HG02970 (cell line): ENCODE results near the gene CPHXL.
A peak's percentile ranks its signal among the peaks of the same experiment; 100 is the strongest.

ENCODE experiments used
- ATAC-seq: cut with Tn5 transposase; IDR thresholded peaks from one replicate; pipeline ENCODE4 v1.9.1; 2021; ENCODE audit warnings: mild to moderate bottlenecking, moderate library complexity, moderate number of reproducible peaks; ENCODE audit not compliant: unreplicated experiment, low FRiP score

CPHXL gene

GRCh38 chr16:75726390-75726789 lies at the start of gene CPHXL:
Gene CPHXL (minus strand): TSS chr16:75726490. CDS start chr16:75726442, 48 bp downstream.
- no peak for ATAC-seq

- ATAC-seq, result no peak
These were observed 47.9 kb upstream of the CPHXL start for GRCh38 chr16:75774197-75774596.

DNA sequence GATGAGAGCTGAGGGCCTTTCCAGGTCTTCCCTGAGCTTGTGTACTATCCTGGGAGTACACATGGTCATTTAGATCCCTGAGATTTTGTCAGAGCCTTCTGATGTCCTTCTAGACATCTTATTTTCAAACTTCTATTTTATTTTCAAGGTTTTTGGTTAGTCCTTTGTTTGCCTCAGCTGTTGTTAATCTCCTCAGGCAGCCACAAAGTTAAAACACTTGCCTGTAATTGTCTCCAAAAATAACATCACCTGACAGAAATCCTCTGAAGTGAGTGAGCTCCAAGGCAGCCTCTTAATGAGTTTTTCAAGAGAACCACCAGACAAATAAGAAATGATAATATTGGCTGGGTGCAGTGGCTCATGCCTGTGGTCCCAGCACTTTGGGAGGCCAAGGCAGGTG lies 43.8 kb upstream of the CPHXL start:
- no peak for ATAC-seq

GRCh38 chr16:75764154-75764768 lies 38.0 kb upstream of the CPHXL start:
- ATAC-seq, result peak; percentile 68

DNA sequence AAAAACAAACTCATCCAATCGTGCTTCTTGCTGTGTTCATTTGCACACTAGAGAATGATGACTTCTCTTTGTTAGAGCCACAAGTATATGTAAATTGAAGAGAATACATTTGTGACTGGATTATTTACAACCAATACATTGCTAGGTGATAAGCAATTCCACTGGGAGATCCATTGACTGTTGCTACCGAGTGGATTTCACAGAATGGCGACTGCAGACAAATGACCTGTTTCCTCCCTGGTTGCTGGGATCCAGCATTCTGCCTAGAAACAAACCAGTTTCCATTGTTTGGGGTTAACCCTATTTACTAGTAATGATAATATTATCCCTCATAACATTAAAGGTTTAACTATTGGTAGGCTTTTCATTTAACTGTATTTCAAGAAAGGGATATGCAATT lies 36.9 kb upstream of the CPHXL start:
- ATAC-seq, result no peak

GRCh38 chr16:75762746-75763145 lies 36.5 kb upstream of the CPHXL start:
- no peak for ATAC-seq

GRCh38 chr16:75761108-75761507 lies 34.8 kb upstream of the CPHXL start:
- ATAC-seq, result peak; percentile 15

DNA sequence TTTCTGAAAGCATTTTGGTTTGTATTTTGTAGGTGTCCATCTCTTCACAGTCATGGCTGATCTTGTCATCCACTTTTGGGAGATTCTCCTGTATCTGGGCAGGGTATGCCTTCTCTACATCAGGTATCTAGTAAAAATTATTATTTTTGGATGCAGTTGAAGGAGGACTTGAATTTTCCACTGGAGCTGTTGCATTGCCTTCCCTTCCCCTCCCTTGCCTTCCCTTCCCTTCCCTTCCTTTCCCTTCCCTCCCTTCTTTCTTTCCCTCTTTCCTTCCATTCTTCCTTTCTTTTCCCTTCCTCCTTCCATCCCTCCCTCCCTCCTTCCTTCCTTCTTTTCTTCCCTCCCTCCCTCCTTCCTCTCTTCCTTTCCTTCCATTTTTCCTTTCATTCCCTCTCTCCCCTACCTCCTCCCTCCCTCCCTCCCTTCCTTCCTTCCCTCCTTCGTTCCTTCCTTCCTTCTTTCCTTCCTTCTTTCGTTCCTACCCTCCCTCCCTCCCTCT lies 33.8 kb upstream of the CPHXL start:
- ATAC-seq, result no peak

GRCh38 chr16:75758215-75758614 lies 31.9 kb upstream of the CPHXL start:
- no peak for ATAC-seq

DNA sequence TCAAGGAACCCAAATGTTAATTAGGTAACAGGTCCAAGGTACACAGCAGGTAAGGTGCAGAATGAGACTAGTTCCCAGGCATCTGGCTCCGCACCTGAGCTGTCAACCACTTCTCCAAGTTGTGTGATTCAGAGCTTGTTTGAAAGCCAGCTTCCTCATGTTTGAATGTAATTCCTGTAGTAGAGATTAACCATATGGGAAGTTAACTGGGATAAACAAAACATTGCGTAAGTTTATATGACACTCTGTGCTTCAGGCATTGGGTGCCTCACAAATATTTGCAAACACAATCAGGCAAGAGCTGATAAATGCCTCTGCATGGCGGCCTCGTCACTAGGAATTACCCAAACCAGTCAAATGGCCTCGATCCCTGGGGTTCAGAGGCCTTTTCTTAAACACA lies 27.9 kb upstream of the CPHXL start:
- no peak for ATAC-seq

GRCh38 chr16:75750528-75750927 lies 24.2 kb upstream of the CPHXL start:
- no peak for ATAC-seq

DNA sequence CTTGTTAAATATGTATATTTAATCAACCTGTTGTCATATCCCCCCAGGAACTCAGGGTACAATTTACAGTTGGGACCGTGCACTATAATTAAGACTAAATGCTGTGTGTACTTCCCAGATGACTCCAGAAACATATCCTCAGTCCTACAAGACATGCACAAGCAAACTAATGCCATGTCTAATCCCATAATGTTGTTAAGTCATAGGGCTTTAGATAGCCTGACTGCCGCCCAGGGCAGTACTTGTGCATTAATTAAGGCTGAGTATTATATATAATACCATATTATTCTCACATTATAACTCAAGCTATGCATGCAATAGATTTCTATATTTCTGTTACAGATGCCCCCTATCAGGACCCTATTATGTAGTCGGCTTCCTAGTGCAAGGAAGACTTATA lies 20.1 kb upstream of the CPHXL start:
- no peak for ATAC-seq

DNA sequence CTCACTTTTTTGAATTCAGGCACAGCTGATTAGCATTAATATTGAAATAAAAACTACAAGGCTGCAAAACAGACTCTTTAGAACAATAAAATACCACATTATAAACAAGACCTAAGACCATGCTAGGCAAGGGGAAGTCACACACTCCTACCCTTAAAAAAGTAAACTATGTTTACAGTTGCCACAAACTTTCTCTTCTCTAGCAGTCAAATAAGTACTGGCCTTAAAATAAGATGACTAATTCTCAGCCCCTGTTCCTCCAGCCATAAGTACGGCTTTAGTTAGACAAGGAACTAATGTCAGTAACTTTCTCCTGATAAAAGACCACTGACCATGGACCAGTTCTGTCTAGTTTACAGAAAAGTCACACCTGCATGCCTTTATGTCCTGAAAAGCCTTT lies 19.5 kb upstream of the CPHXL start:
- ATAC-seq, result no peak

DNA sequence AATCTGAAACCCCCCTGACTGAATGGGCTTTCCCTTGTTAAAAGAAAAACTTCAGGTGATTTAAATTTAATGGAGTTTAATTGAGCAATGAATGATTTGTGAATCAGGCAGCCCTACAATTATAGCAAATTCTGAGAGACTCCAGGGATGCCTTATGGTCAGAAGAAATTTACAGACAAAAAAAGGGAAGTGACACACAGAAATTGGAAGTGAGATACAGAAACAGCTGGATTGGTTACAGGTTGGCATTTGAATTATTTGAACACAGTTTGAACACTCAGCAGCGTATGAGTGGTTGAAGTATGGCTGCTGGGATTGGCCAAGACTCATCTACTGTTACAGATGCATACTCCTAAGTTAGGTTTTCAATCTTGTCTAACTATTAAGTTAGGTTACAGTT lies 19.0 kb upstream of the CPHXL start:
- ATAC-seq, result no peak

GRCh38 chr16:75742424-75743047 lies 16.2 kb upstream of the CPHXL start:
- no peak for ATAC-seq

GRCh38 chr16:75733305-75734211 lies 7.3 kb upstream of the CPHXL start:
- no peak for ATAC-seq

DNA sequence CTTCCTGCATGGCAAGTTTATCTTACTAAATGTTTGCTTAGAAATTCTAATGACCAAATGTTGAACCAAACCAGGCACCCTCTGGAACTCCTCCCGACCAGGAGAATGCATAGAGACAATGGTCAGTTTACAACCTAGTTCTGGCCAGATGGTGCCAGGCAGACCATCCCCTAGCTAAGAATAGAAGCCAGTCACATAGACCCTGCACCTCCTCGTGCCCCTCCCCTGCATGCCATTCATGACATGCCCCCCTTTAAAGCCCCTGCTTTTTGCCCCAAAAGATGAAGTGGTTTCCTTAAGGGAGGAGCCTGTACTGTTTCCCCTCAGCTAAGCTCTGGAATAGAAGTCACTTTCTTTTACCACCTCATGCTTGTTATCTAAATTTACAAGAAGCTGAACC lies 6.6 kb upstream of the CPHXL start:
- ATAC-seq, result no peak

DNA sequence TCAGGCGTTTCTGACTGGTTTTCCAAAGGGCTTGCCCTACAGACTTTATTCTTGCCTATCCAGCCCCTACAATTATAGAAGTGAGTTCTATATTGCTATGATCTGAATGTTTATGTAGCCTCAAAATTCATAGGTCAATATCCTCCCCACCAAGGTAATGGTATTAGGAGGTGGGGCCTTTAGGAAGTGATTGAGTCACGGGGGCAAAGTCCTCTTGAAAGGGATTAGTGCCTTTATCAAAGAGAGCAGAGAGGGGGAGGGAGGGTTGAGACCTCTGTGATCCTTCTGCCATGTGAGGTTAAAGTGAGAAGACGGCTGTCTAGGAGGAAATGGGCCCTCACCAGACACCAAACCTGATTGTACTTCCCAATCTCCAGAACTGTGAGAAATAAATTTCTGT lies 931 bp upstream of the CPHXL start:
- ATAC-seq, result no peak

GRCh38 chr16:75718452-75718851 lies 7.8 kb downstream of the CPHXL start:
- ATAC-seq, result no peak

GRCh38 chr16:75714661-75715060 lies 11.6 kb downstream of the CPHXL start:
- ATAC-seq, result no peak

DNA sequence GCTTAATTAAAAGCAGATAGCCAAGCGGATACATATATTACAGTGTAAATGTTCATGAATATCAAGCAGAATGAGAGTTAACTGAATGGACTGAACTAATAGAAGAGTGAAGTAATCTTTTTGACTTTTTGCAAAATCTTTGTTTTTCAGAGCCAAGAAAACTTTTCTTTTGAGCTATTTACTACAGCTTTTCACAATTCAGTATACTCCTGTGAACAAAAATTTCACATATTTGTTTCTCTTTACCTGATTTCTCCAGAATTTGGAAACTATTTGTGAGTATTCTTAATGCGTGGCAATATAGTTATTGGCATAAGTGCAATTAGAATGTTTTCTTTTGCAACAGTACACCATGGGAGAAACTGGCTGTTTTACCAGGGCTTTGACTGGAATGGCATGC lies 15.9 kb downstream of the CPHXL start:
- ATAC-seq, result no peak
